GM23338 (cell line): ENCODE measurements around the gene GALNT13. TPM values are rescaled to one million over a fixed set of nuclear protein-coding genes. Genes with fewer than 3 reads are reported as not detected.

ENCODE experiments used
- ATAC-seq: fragments of 200-7000 bp; cut with Tn5 transposase; 3 replicates; pipeline ENCODE4 v1.9.1; 2020
- DNase-seq: peaks from one replicate; pipeline ENCODE4 v3.0.0-alpha.2; 2015; ENCODE audit warnings: low spot score
- H2AFZ ChIP-seq: fragments of 200-600 bp; sonication (generic); 2 replicates; pipeline ENCODE4 v1.8.0; 2016; ENCODE audit warnings: antibody characterized with exemption, mild to moderate bottlenecking, moderate library complexity
- H3F3A ChIP-seq: fragments of 200-600 bp; sonication (generic); replicated peaks from 2 replicates; pipeline ENCODE4 v1.8.0; 2017; ENCODE audit warnings: antibody characterized with exemption, mixed run types, low read depth
- H3K27ac ChIP-seq: fragments of 200-600 bp; sonication (generic); 2 replicates; pipeline ENCODE4 v1.6.1; 2016; ENCODE audit warnings: low read depth
- H3K27me3 ChIP-seq: fragments of 200-600 bp; sonication (generic); 2 replicates; pipeline ENCODE4 v1.8.0; 2016; ENCODE audit warnings: mild to moderate bottlenecking, mixed run types, moderate library complexity; ENCODE audit not compliant: insufficient read depth
- H3K36me3 ChIP-seq: fragments of 200-600 bp; sonication (generic); 2 replicates; pipeline ENCODE4 v1.8.0; 2016; ENCODE audit warnings: mild to moderate bottlenecking; ENCODE audit not compliant: insufficient read depth
- H3K4me1 ChIP-seq: fragments of 200-600 bp; sonication (generic); 2 replicates; pipeline ENCODE4 v1.8.0; 2016; ENCODE audit warnings: mild to moderate bottlenecking, moderate library complexity; ENCODE audit not compliant: insufficient read depth
- H3K4me2 ChIP-seq: fragments of 200-600 bp; sonication (generic); 2 replicates; pipeline ENCODE4 v1.7.1; 2017; ENCODE audit warnings: mixed run types
- H3K4me3 ChIP-seq: fragments of 200-600 bp; sonication (generic); 2 replicates; pipeline ENCODE4 v1.6.1; 2016; ENCODE audit warnings: mixed run types
- H3K79me2 ChIP-seq: fragments of 200-600 bp; sonication (generic); replicated peaks from 2 replicates; pipeline ENCODE4 v1.8.0; 2017; ENCODE audit warnings: mild to moderate bottlenecking; ENCODE audit not compliant: insufficient read depth
- H3K9me2 ChIP-seq: fragments of 200-600 bp; sonication (generic); 2 replicates; pipeline ENCODE4 v1.8.0; 2017; ENCODE audit not compliant: insufficient read depth
- H4K20me1 ChIP-seq: fragments of 200-600 bp; sonication (generic); replicated peaks from 2 replicates; pipeline ENCODE4 v1.8.0; 2017; ENCODE audit warnings: mild to moderate bottlenecking; ENCODE audit not compliant: insufficient read depth
- H3K27ac Mint-ChIP-seq: 2 replicates; pipeline ENCODE4 v1.8.0; 2020; ENCODE audit warnings: inconsistent platforms, mild to moderate bottlenecking, moderate library complexity, mixed read lengths
- H3K27me3 Mint-ChIP-seq: 3 replicates; pipeline ENCODE4 v1.8.0; 2022; ENCODE audit warnings: low read depth, mild to moderate bottlenecking, moderate library complexity, mixed read lengths, inconsistent platforms; ENCODE audit not compliant: insufficient read depth, poor library complexity
- H3K36me3 Mint-ChIP-seq: 3 replicates; pipeline ENCODE4 v1.8.0; 2021; ENCODE audit warnings: low read depth, mild to moderate bottlenecking, inconsistent platforms, moderate library complexity, mixed read lengths
- H3K4me1 Mint-ChIP-seq: 3 replicates; pipeline ENCODE4 v1.8.0; 2020; ENCODE audit warnings: mild to moderate bottlenecking, inconsistent platforms, mixed read lengths
- H3K4me3 Mint-ChIP-seq: 3 replicates; pipeline ENCODE4 v1.8.0; 2021; ENCODE audit warnings: moderate library complexity, mild to moderate bottlenecking, inconsistent platforms, mixed read lengths
- H3K9me3 Mint-ChIP-seq: 3 replicates; pipeline ENCODE4 v1.8.0; 2020; ENCODE audit warnings: moderate library complexity, mild to moderate bottlenecking, inconsistent platforms, mixed read lengths
- EZH2 ChIP-seq: fragments of 200-600 bp; sonication (generic); IDR thresholded peaks from one replicate; pipeline ENCODE4 v1.8.0; 2017; ENCODE audit warnings: antibody characterized with exemption, mild to moderate bottlenecking, low read depth; ENCODE audit not compliant: unreplicated experiment
- JUNB ChIP-seq: IDR thresholded peaks from one replicate; pipeline ENCODE4 v1.6.1; 2016; ENCODE audit warnings: antibody characterized with exemption; ENCODE audit not compliant: unreplicated experiment
- NANOG ChIP-seq: IDR thresholded peaks from 2 replicates; pipeline ENCODE4 v1.6.1; 2016; ENCODE audit warnings: antibody characterized with exemption, borderline replicate concordance
- STAT1 ChIP-seq: IDR thresholded peaks from one replicate; pipeline ENCODE4 v1.6.1; 2016; ENCODE audit warnings: antibody characterized with exemption; ENCODE audit not compliant: unreplicated experiment
- ZNF114 ChIP-seq: fragments of 250-450 bp; sonication (Bioruptor Pico); IDR thresholded peaks from 2 replicates; pipeline ENCODE4 v1.5.0; 2020; ENCODE audit warnings: mild to moderate bottlenecking, moderate library complexity
- polyA plus RNA-seq: library from polyadenylated mRNA; unstranded; fragments of >200 nt; fragmentation: Nextera tagmentation; extraction: Ambion mirVana; gene quantifications from 2 replicates; pipeline ENCODE4 v1.2.1, GENCODE V29; 2016
- total RNA-seq: library from RNA; depleted of rRNA; stranded (reverse); fragments of >200 nt; shearing (Covaris generic); gene quantifications from 2 replicates; pipeline ENCODE4 v1.2.3, GENCODE V29; 2014
- TF ChIP-seq, protein P1 (sequence below): IDR thresholded peaks from 2 replicates; pipeline ENCODE4 v1.6.1; 2016; ENCODE audit warnings: antibody characterized with exemption
- TF ChIP-seq, protein P2 (sequence below): IDR thresholded peaks from one replicate; pipeline ENCODE4 v1.6.1; 2018; ENCODE audit warnings: antibody characterized with exemption; ENCODE audit not compliant: unreplicated experiment
- TF ChIP-seq, protein P3 (sequence below): fragments of 250-450 bp; sonication (Bioruptor Pico); IDR thresholded peaks from 2 replicates; pipeline ENCODE4 v1.5.0; 2020; ENCODE audit warnings: mild to moderate bottlenecking, moderate library complexity
- TF ChIP-seq, protein P4 (sequence below), 2 experiments: fragments of 200-600 bp in 1 of 2; sonication (generic) in 1 of 2; conservative IDR thresholded peaks; 2 replicates each; pipeline versions ENCODE4 v1.5.1 to v1.6.1; 2016 to 2017; ENCODE audit warnings: antibody characterized with exemption in 2 of 2, low read depth in 2 of 2, mild to moderate bottlenecking in 2 of 2, moderate library complexity in 1 of 2

Gene GALNT13
- total and polyA plus RNA-seq, 2 experiments from 2014 or later = 3.5 to 5.2 TPM

DNA sequence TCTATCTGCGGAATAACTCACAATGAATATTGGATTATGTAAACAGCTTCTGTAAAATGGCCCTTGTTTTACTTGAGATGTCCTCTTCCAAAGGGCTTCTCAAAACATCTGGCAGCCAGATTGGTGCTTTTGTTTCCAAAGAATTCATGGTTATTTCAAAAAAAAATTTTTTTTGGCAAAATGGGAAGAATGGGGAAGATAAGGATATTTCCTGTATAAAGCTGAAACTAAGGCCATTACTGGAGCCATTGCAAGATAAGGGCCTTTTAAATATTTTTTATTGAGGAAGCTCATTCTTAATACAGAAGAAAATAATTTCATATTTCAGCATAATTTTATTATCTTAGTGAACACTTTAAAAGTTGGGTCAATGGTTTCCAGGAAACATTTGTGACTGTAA lies 259.1 kb downstream of the GALNT13 start:
- no peaks in the 10 kb centered on the region for H3K9me3 Mint-ChIP-seq
- H3K79me2 ChIP-seq = no peaks in the 10 kb centered on the region
- no peaks in the 10 kb centered on the region for H3K27me3 Mint-ChIP-seq
- H3K9me2 ChIP-seq = no peaks in the 10 kb centered on the region
- H3K36me3 Mint-ChIP-seq = no peaks in the 10 kb centered on the region
- TF ChIP-seq, protein P1, sequence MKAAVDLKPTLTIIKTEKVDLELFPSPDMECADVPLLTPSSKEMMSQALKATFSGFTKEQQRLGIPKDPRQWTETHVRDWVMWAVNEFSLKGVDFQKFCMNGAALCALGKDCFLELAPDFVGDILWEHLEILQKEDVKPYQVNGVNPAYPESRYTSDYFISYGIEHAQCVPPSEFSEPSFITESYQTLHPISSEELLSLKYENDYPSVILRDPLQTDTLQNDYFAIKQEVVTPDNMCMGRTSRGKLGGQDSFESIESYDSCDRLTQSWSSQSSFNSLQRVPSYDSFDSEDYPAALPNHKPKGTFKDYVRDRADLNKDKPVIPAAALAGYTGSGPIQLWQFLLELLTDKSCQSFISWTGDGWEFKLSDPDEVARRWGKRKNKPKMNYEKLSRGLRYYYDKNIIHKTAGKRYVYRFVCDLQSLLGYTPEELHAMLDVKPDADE = no peak
- no peak for TF ChIP-seq ZNF114 (CRISPR knock-in tag)
- no peak for TF ChIP-seq NANOG
- TF ChIP-seq, protein P2, sequence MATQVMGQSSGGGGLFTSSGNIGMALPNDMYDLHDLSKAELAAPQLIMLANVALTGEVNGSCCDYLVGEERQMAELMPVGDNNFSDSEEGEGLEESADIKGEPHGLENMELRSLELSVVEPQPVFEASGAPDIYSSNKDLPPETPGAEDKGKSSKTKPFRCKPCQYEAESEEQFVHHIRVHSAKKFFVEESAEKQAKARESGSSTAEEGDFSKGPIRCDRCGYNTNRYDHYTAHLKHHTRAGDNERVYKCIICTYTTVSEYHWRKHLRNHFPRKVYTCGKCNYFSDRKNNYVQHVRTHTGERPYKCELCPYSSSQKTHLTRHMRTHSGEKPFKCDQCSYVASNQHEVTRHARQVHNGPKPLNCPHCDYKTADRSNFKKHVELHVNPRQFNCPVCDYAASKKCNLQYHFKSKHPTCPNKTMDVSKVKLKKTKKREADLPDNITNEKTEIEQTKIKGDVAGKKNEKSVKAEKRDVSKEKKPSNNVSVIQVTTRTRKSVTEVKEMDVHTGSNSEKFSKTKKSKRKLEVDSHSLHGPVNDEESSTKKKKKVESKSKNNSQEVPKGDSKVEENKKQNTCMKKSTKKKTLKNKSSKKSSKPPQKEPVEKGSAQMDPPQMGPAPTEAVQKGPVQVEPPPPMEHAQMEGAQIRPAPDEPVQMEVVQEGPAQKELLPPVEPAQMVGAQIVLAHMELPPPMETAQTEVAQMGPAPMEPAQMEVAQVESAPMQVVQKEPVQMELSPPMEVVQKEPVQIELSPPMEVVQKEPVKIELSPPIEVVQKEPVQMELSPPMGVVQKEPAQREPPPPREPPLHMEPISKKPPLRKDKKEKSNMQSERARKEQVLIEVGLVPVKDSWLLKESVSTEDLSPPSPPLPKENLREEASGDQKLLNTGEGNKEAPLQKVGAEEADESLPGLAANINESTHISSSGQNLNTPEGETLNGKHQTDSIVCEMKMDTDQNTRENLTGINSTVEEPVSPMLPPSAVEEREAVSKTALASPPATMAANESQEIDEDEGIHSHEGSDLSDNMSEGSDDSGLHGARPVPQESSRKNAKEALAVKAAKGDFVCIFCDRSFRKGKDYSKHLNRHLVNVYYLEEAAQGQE = no peak
- TF ChIP-seq STAT1 = no peak
- no peak for TF ChIP-seq EZH2
- TF ChIP-seq, protein P3, sequence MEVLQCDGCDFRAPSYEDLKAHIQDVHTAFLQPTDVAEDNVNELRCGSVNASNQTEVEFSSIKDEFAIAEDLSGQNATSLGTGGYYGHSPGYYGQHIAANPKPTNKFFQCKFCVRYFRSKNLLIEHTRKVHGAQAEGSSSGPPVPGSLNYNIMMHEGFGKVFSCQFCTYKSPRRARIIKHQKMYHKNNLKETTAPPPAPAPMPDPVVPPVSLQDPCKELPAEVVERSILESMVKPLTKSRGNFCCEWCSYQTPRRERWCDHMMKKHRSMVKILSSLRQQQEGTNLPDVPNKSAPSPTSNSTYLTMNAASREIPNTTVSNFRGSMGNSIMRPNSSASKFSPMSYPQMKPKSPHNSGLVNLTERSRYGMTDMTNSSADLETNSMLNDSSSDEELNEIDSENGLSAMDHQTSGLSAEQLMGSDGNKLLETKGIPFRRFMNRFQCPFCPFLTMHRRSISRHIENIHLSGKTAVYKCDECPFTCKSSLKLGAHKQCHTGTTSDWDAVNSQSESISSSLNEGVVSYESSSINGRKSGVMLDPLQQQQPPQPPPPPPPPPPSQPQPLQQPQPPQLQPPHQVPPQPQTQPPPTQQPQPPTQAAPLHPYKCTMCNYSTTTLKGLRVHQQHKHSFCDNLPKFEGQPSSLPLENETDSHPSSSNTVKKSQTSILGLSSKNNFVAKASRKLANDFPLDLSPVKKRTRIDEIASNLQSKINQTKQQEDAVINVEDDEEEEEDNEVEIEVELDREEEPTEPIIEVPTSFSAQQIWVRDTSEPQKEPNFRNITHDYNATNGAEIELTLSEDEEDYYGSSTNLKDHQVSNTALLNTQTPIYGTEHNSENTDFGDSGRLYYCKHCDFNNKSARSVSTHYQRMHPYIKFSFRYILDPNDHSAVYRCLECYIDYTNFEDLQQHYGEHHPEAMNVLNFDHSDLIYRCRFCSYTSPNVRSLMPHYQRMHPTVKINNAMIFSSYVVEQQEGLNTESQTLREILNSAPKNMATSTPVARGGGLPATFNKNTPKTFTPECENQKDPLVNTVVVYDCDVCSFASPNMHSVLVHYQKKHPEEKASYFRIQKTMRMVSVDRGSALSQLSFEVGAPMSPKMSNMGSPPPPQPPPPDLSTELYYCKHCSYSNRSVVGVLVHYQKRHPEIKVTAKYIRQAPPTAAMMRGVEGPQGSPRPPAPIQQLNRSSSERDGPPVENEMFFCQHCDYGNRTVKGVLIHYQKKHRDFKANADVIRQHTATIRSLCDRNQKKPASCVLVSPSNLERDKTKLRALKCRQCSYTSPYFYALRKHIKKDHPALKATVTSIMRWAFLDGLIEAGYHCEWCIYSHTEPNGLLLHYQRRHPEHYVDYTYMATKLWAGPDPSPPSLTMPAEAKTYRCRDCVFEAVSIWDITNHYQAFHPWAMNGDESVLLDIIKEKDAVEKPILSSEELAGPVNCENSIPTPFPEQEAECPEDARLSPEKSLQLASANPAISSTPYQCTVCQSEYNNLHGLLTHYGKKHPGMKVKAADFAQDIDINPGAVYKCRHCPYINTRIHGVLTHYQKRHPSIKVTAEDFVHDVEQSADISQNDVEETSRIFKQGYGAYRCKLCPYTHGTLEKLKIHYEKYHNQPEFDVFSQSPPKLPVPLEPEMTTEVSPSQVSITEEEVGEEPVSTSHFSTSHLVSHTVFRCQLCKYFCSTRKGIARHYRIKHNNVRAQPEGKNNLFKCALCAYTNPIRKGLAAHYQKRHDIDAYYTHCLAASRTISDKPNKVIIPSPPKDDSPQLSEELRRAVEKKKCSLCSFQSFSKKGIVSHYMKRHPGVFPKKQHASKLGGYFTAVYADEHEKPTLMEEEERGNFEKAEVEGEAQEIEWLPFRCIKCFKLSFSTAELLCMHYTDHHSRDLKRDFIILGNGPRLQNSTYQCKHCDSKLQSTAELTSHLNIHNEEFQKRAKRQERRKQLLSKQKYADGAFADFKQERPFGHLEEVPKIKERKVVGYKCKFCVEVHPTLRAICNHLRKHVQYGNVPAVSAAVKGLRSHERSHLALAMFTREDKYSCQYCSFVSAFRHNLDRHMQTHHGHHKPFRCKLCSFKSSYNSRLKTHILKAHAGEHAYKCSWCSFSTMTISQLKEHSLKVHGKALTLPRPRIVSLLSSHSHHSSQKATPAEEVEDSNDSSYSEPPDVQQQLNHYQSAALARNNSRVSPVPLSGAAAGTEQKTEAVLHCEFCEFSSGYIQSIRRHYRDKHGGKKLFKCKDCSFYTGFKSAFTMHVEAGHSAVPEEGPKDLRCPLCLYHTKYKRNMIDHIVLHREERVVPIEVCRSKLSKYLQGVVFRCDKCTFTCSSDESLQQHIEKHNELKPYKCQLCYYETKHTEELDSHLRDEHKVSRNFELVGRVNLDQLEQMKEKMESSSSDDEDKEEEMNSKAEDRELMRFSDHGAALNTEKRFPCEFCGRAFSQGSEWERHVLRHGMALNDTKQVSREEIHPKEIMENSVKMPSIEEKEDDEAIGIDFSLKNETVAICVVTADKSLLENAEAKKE (CRISPR knock-in tag) = no peak
- TF ChIP-seq, protein P4, sequence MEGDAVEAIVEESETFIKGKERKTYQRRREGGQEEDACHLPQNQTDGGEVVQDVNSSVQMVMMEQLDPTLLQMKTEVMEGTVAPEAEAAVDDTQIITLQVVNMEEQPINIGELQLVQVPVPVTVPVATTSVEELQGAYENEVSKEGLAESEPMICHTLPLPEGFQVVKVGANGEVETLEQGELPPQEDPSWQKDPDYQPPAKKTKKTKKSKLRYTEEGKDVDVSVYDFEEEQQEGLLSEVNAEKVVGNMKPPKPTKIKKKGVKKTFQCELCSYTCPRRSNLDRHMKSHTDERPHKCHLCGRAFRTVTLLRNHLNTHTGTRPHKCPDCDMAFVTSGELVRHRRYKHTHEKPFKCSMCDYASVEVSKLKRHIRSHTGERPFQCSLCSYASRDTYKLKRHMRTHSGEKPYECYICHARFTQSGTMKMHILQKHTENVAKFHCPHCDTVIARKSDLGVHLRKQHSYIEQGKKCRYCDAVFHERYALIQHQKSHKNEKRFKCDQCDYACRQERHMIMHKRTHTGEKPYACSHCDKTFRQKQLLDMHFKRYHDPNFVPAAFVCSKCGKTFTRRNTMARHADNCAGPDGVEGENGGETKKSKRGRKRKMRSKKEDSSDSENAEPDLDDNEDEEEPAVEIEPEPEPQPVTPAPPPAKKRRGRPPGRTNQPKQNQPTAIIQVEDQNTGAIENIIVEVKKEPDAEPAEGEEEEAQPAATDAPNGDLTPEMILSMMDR (conservative IDR thresholded peaks at IDR 0.05; ENCODE audit: low read depth in 2 of 2) = no peak
- TF ChIP-seq JUNB = no peak
- no peak overlapping the region for H3K27ac Mint-ChIP-seq
- H3K4me2 ChIP-seq = no peak overlapping the region
- H3K36me3 ChIP-seq = no peaks in the 10 kb centered on the region
- no peaks in the 10 kb centered on the region for H4K20me1 ChIP-seq
- H3K27ac ChIP-seq = no peak overlapping the region
- no peak overlapping the region for H3K4me3 Mint-ChIP-seq
- no peaks in the 10 kb centered on the region for H3K4me1 Mint-ChIP-seq
- H3K4me1 ChIP-seq = no peaks in the 10 kb centered on the region
- H3K4me3 ChIP-seq = no peak overlapping the region
- H2AFZ ChIP-seq = no peak overlapping the region
- no peaks in the 10 kb centered on the region for H3K27me3 ChIP-seq
- DNase-seq (no peak), ATAC-seq (no peak)
- no peaks in the 10 kb centered on the region for H3F3A ChIP-seq
